ENCODE data around the gene ZNF618. TPM values are rescaled to one million over a fixed set of nuclear protein-coding genes. Genes with fewer than 3 reads are reported as not detected.

ZNF618 gene
- total and polyA plus RNA-seq, 4 donors: 4.9 to 17.3 (median 11.4) TPM

GRCh38 chr9:113910036-113910639, 34.0 kb downstream of the ZNF618 start:
- no peak overlapping the region for H3K27ac ChIP-seq (ENCODE audit: low read depth in 1 of 2, low read length in 2 of 2)
- H3K4me3 ChIP-seq (ENCODE audit: low read length in 2 of 2): no peak overlapping the region
- H3K9me3 ChIP-seq (ENCODE audit: control insufficient read depth, low read length): no peaks in the 10 kb centered on the region
- WGBS, 2 donors: 87 to 92% methylated on average over 11 of the region's 11 CpGs
- DNase-seq (no peak), ATAC-seq (ENCODE audit: low FRiP score) (no peak)
- intact Hi-C loops (cut with DNase I): no loop called here
- no peaks in the 10 kb centered on the region for H3K27me3 ChIP-seq (ENCODE audit: control insufficient read depth in 1 of 2, insufficient read depth in 2 of 2, low read length in 1 of 2)
- no peaks in the 10 kb centered on the region for H3K36me3 ChIP-seq (ENCODE audit: control insufficient read depth in 1 of 2, insufficient read depth in 2 of 2, low read length in 1 of 2)
- H3K4me1 ChIP-seq (ENCODE audit: control insufficient read depth in 1 of 2, insufficient read depth in 2 of 2, low read length in 2 of 2): peaks cover 4 to 22% of the 10 kb centered on the region in 2 donors

- Histone ChIP-seq H3K36me3 (ENCODE audit: control insufficient read depth in 1 of 2, insufficient read depth in 2 of 2, low read length in 1 of 2) (no peaks in the 10 kb centered on the region), H3K9me3 (ENCODE audit: control insufficient read depth, low read length) (no peaks in the 10 kb centered on the region), H3K27ac (ENCODE audit: low read depth in 1 of 2, low read length in 2 of 2) (no peak overlapping the region), H3K4me3 (ENCODE audit: low read length in 2 of 2) (no peak overlapping the region), H3K27me3 (ENCODE audit: control insufficient read depth in 1 of 2, insufficient read depth in 2 of 2, low read length in 1 of 2) (no peaks in the 10 kb centered on the region), H3K4me1 (ENCODE audit: control insufficient read depth in 1 of 2, insufficient read depth in 2 of 2, low read length in 2 of 2) (peaks cover 0 to 17% of the 10 kb centered on the region in 2 donors)
- ATAC-seq (ENCODE audit: low FRiP score) (no peak), DNase-seq (no peak)
- intact Hi-C loops (cut with DNase I): no loop called here
- WGBS, 2 donors: 74 to 76% methylated on average over 6 of the region's 6 CpGs
Measured at GRCh38 chr9:113911850-113912557, 35.9 kb downstream of the ZNF618 start.

GRCh38 chr9:113912816-113913215, 36.7 kb downstream of the ZNF618 start:
- no peaks in the 10 kb centered on the region for H3K9me3 ChIP-seq (ENCODE audit: control insufficient read depth, low read length)
- DNase-seq (no peak), ATAC-seq (ENCODE audit: low FRiP score) (no peak)
- peaks cover 0 to 16% of the 10 kb centered on the region in 2 donors for H3K4me1 ChIP-seq (ENCODE audit: control insufficient read depth in 1 of 2, insufficient read depth in 2 of 2, low read length in 2 of 2)
- no peaks in the 10 kb centered on the region for H3K27me3 ChIP-seq (ENCODE audit: control insufficient read depth in 1 of 2, insufficient read depth in 2 of 2, low read length in 1 of 2)
- H3K27ac ChIP-seq (ENCODE audit: low read depth in 1 of 2, low read length in 2 of 2): peak overlapping the region in 1 of 2 donors; percentile 49
- intact Hi-C loops (cut with DNase I): no loop called here
- H3K36me3 ChIP-seq (ENCODE audit: control insufficient read depth in 1 of 2, insufficient read depth in 2 of 2, low read length in 1 of 2): no peaks in the 10 kb centered on the region
- WGBS, 2 donors: 58 to 64% methylated on average over 8 of the region's 8 CpGs
- H3K4me3 ChIP-seq (ENCODE audit: low read length in 2 of 2): no peak overlapping the region

- Histone ChIP-seq H3K4me3 (ENCODE audit: low read length in 2 of 2) (no peak overlapping the region), H3K36me3 (ENCODE audit: control insufficient read depth in 1 of 2, insufficient read depth in 2 of 2, low read length in 1 of 2) (no peaks in the 10 kb centered on the region), H3K4me1 (ENCODE audit: control insufficient read depth in 1 of 2, insufficient read depth in 2 of 2, low read length in 2 of 2) (peaks cover under 1 to 16% of the 10 kb centered on the region in 2 donors), H3K27ac (ENCODE audit: low read depth in 1 of 2, low read length in 2 of 2) (peak overlapping the region; percentile 28 to 58), H3K9me3 (ENCODE audit: control insufficient read depth, low read length) (no peaks in the 10 kb centered on the region), H3K27me3 (ENCODE audit: control insufficient read depth in 1 of 2, insufficient read depth in 2 of 2, low read length in 1 of 2) (no peaks in the 10 kb centered on the region)
- 42 to 43% methylated on average over 5 of the region's 5 CpGs for WGBS, 2 donors
- DNase-seq (peak in 1 of 2 donors; percentile 75), ATAC-seq (ENCODE audit: low FRiP score) (peak; percentile 73)
- intact Hi-C loops (cut with DNase I): no loop called here
Measured at GRCh38 chr9:113913426-113914195, 37.5 kb downstream of the ZNF618 start.

- no peaks in the 10 kb centered on the region for H3K27me3 ChIP-seq (ENCODE audit: control insufficient read depth in 1 of 2, insufficient read depth in 2 of 2, low read length in 1 of 2)
- peaks cover 6 to 16% of the 10 kb centered on the region in 2 donors for H3K4me1 ChIP-seq (ENCODE audit: control insufficient read depth in 1 of 2, insufficient read depth in 2 of 2, low read length in 2 of 2)
- no peaks in the 10 kb centered on the region for H3K36me3 ChIP-seq (ENCODE audit: control insufficient read depth in 1 of 2, insufficient read depth in 2 of 2, low read length in 1 of 2)
- H3K9me3 ChIP-seq (ENCODE audit: control insufficient read depth, low read length): no peaks in the 10 kb centered on the region
- intact Hi-C loops (cut with DNase I): no loop called here
- no peak for ATAC-seq (ENCODE audit: low FRiP score)
- H3K4me3 ChIP-seq (ENCODE audit: low read length in 2 of 2): no peak overlapping the region
- WGBS, 2 donors: 61 to 66% methylated on average over 2 of the region's 2 CpGs
- no peak overlapping the region for H3K27ac ChIP-seq (ENCODE audit: low read depth in 1 of 2, low read length in 2 of 2)
- DNase-seq: no peak
Measured at GRCh38 chr9:113914517-113914916, 38.4 kb downstream of the ZNF618 start.

GRCh38 chr9:113915817-113916434, 39.8 kb downstream of the ZNF618 start:
- H3K27ac ChIP-seq (ENCODE audit: low read depth in 1 of 2, low read length in 2 of 2): no peak overlapping the region
- intact Hi-C loops (cut with DNase I): loop anchor here in 1 of 2 donors (5.0 kb wide), 1 partner anchor 81 kb away; no protein-coding TSS in a partner anchor
- H3K36me3 ChIP-seq (ENCODE audit: control insufficient read depth in 1 of 2, insufficient read depth in 2 of 2, low read length in 1 of 2): no peaks in the 10 kb centered on the region
- H3K27me3 ChIP-seq (ENCODE audit: control insufficient read depth in 1 of 2, insufficient read depth in 2 of 2, low read length in 1 of 2): no peaks in the 10 kb centered on the region
- no peak overlapping the region for H3K4me3 ChIP-seq (ENCODE audit: low read length in 2 of 2)
- DNase-seq (no peak), ATAC-seq (ENCODE audit: low FRiP score) (no peak)
- H3K4me1 ChIP-seq (ENCODE audit: control insufficient read depth in 1 of 2, insufficient read depth in 2 of 2, low read length in 2 of 2): peaks cover 7 to 16% of the 10 kb centered on the region in 2 donors
- WGBS, 2 donors: 92 to 94% methylated on average over 9 of the region's 9 CpGs
- no peaks in the 10 kb centered on the region for H3K9me3 ChIP-seq (ENCODE audit: control insufficient read depth, low read length)

- WGBS, 2 donors: 96 to 98% methylated on average over 2 of the region's 2 CpGs
Measured at GRCh38 chr9:113916931-113917330, 40.8 kb downstream of the ZNF618 start.

GRCh38 chr9:113918697-113919350, 42.7 kb downstream of the ZNF618 start:
- H3K27me3 ChIP-seq (ENCODE audit: control insufficient read depth in 1 of 2, insufficient read depth in 2 of 2, low read length in 1 of 2): no peaks in the 10 kb centered on the region
- DNase-seq: peak in 1 of 2 donors; percentile 51
- WGBS, 2 donors: 13 to 14% methylated on average over 8 of the region's 8 CpGs
- peak overlapping the region in 1 of 2 donors; percentile 58 for H3K27ac ChIP-seq (ENCODE audit: low read depth in 1 of 2, low read length in 2 of 2)
- H3K4me1 ChIP-seq (ENCODE audit: control insufficient read depth in 1 of 2, insufficient read depth in 2 of 2, low read length in 2 of 2): peaks cover 5 to 7% of the 10 kb centered on the region in 2 donors
- H3K4me3 ChIP-seq (ENCODE audit: low read length in 2 of 2): no peak overlapping the region
- no peaks in the 10 kb centered on the region for H3K36me3 ChIP-seq (ENCODE audit: control insufficient read depth in 1 of 2, insufficient read depth in 2 of 2, low read length in 1 of 2)
- intact Hi-C loops (cut with DNase I): loop anchor here in 1 of 2 donors (5.0 kb wide), 1 partner anchor 78 kb away; no protein-coding TSS in a partner anchor
- no peaks in the 10 kb centered on the region for H3K9me3 ChIP-seq (ENCODE audit: control insufficient read depth, low read length)
- ATAC-seq (ENCODE audit: low FRiP score): peak; percentile 8

More at GRCh38 chr9:113916931-113917330, 40.8 kb downstream of the ZNF618 start:
- Histone ChIP-seq H3K4me1 (ENCODE audit: control insufficient read depth in 1 of 2, insufficient read depth in 2 of 2, low read length in 2 of 2) (peaks cover 7 to 8% of the 10 kb centered on the region in 2 donors), H3K36me3 (ENCODE audit: control insufficient read depth in 1 of 2, insufficient read depth in 2 of 2, low read length in 1 of 2) (no peaks in the 10 kb centered on the region), H3K9me3 (ENCODE audit: control insufficient read depth, low read length) (no peaks in the 10 kb centered on the region), H3K4me3 (ENCODE audit: low read length in 2 of 2) (no peak overlapping the region), H3K27ac (ENCODE audit: low read depth in 1 of 2, low read length in 2 of 2) (no peak overlapping the region), H3K27me3 (ENCODE audit: control insufficient read depth in 1 of 2, insufficient read depth in 2 of 2, low read length in 1 of 2) (no peaks in the 10 kb centered on the region)
- intact Hi-C loops (cut with DNase I): loop anchor here in 1 of 2 donors (5.0 kb wide), 1 partner anchor 80 kb away; no protein-coding TSS in a partner anchor
- DNase-seq (no peak), ATAC-seq (ENCODE audit: low FRiP score) (no peak)

All from aorta (tissue), 5 donors.